Measurements from ENCODE around the gene MAGEL2.
A peak's percentile ranks its signal among the peaks of the same experiment; 100 is the strongest.

MAGEL2 gene

DNA sequence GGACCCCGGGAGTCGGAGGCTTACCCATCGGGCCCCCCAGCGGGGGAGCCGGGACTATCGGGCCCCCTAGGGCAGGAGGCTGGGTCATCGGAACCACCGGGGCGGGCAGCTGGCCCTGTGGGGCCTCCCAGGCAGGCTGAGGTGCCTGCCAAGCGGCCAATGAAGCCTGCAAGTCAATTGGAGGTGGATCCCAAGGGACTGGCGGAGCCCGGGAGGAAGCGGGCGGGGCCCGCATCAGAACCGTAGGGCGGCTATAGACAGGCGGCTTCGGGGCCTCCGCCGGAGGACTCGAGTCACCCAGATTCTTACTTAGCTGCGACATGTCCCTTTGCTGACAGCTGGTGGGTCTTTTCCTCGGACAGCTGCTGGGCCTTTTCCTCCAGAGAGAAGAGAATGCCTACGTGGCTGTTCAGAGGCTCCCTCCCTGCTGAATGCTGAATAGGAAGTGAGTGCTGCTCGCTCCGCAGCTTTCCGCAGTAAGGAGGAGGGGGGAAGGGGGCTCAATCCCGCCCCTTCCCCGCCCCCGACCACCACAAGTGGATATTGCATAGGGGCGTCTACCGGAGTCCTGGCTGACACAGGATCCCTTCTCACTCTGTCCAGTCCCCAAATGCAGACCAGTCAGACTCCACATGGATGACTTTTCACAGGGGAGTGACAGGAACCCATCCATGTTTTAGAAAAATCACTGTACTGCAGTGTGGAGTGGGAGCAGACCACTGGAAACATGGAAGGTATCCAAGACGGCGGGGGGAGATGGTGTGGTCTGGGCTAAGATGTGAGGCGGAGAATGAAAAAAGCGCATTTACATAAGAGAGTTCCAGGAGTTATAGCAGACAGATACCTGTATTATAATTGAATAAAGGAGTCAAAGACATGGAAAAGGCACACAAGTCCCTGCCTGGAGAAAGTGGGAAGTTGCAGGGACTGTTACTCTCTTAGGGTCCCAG is at the start of gene MAGEL2:
TSS of gene MAGEL2 (minus strand) at position 447 of the 950 bp plus-strand sequence. CDS start at position 322, 125 bp downstream.
- TF ChIP-seq, protein P1, sequence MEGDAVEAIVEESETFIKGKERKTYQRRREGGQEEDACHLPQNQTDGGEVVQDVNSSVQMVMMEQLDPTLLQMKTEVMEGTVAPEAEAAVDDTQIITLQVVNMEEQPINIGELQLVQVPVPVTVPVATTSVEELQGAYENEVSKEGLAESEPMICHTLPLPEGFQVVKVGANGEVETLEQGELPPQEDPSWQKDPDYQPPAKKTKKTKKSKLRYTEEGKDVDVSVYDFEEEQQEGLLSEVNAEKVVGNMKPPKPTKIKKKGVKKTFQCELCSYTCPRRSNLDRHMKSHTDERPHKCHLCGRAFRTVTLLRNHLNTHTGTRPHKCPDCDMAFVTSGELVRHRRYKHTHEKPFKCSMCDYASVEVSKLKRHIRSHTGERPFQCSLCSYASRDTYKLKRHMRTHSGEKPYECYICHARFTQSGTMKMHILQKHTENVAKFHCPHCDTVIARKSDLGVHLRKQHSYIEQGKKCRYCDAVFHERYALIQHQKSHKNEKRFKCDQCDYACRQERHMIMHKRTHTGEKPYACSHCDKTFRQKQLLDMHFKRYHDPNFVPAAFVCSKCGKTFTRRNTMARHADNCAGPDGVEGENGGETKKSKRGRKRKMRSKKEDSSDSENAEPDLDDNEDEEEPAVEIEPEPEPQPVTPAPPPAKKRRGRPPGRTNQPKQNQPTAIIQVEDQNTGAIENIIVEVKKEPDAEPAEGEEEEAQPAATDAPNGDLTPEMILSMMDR (IDR thresholded peaks at IDR 0.05; ENCODE audit: low read depth, low read length): no peak
- H3K4me3 ChIP-seq (ENCODE audit: low read depth, low read length): peak within 1 kb of the TSS; percentile 24; the same call in 1 of the 2 replicates

DNA sequence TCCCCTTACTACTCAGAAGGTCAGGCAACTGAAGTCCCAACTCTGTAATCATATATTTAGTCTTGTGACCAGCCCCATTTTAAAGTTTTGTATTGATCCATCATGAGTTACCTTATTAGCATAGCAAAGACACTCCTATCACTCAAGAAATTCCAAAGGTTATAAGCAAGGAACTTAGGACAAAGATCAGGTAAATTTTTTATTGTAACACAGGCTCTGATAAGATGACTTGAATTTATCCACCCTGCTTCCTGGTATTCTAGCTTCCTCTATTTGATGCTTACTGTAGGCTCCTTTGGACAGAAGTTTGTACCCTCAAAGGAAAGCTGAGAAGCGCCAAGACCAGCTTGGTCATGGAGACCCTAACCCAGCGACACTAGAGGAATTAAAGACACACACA is 47.6 kb upstream of the MAGEL2 start:
- TF ChIP-seq, protein P1 (IDR thresholded peaks at IDR 0.05; ENCODE audit: low read depth, low read length): no peak

DNA sequence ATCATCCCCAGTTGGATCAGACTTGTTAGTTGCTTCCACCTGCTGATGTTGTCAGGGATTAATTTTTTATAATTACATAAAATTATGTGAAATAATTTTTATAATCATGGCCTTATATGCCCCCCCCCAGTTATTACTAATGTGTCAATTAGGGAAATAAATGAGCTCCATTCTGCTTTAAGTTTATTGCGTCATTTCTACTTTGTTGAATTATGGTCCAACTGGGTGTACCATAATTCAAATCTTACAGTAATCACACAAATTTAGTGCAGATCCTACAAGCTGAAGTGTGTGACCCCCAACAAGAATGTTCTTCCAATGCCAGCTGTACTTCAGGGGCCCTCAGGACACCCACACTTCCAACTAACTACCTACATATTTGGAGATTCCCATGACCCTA is 46.9 kb upstream of the MAGEL2 start:
- TF ChIP-seq, protein P1 (IDR thresholded peaks at IDR 0.05; ENCODE audit: low read depth, low read length): no peak
- no peak overlapping the region for H3K4me3 ChIP-seq (ENCODE audit: low read depth, low read length)

More for the DNA sequence above, 47.6 kb upstream of the MAGEL2 start:
- H3K4me3 ChIP-seq (ENCODE audit: low read depth, low read length): no peak overlapping the region

DNA sequence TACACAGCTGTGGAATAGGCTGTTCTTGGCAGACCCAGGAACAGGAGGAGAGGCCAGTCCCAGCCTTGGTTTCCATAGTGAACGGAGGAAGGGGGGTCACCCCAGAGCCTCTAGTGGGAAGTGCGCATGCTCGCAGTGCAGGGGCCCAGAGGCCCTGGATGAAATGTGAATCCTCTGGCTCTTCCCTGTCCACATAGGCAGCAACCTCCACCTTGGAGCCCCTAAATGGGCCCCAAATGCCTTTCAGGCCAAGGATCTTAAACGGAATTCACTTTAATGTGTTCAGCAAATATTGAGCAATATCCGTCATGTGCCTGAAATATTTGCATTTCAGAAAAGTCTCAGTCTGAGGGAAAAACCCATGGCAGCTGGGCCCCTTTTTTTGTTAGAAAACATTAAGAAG is 42.8 kb upstream of the MAGEL2 start:
- H3K4me3 ChIP-seq (ENCODE audit: low read depth, low read length): no peak overlapping the region
- TF ChIP-seq, protein P1 (IDR thresholded peaks at IDR 0.05; ENCODE audit: low read depth, low read length): no peak

DNA sequence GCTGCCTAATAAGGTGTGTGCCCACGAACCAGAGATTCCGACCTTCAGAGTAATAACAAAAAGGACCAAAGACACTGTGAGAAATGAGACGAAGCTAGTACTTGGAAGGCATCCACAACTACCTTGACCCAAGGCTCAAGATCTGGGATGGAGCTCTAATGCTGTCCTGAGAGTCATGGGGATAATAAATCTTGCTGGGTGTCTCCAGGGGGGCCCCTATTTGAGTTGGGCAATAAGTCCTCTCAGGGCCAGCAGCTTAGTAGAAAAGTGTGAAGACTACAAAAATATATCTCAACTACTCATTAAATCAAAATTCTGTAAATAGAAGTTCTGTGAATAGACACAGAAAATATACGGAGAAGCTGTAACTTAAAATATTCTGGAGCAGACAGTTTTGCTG is 42.3 kb upstream of the MAGEL2 start:
- no peak overlapping the region for H3K4me3 ChIP-seq (ENCODE audit: low read depth, low read length)
- TF ChIP-seq, protein P1 (IDR thresholded peaks at IDR 0.05; ENCODE audit: low read depth, low read length): no peak

DNA sequence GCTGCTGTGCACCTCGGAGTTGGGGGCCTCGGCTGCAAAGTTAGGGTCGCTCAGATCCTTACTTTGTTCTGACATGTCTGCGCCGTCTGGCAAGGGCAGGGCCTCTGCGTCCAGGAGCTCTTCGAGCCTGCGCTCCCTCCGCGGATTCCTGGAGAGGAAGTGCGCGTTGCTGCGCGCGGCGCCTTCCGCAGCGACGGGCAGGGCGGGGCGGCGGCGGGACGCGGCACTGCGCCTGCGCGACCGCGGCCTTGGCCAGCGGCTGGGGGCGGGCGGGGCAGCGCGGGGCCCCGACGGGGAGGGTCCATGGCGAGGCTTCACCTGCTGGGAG is 39.4 kb upstream of the MAGEL2 start, which contains the start of gene NDN:
TSS of gene NDN (minus strand) at position 163 of the 328 bp plus-strand sequence. CDS start at position 75, 88 bp downstream.
- peak within 1 kb of the TSS; percentile 1; the same call in 1 of the 2 replicates for H3K4me3 ChIP-seq (ENCODE audit: low read depth, low read length)
- TF ChIP-seq, protein P1 (IDR thresholded peaks at IDR 0.05; ENCODE audit: low read depth, low read length): no peak

All from WI38 (cell line).